ENCODE measurements around the gene HEPACAM.

Gene HEPACAM

GRCh38 chr11:124878759-124879492, 56.9 kb downstream of the HEPACAM start:
- TF ChIP-seq GATA1 (IDR thresholded peaks at IDR 0.05; ENCODE audit: low read depth, low read length): no peak
- no peak for TF ChIP-seq POLR2A (IDR thresholded peaks at IDR 0.05; ENCODE audit: low read length)
- DNase-seq: no peak

- TF ChIP-seq GATA1 (IDR thresholded peaks at IDR 0.05; ENCODE audit: low read depth, low read length): no peak
- no peak for TF ChIP-seq POLR2A (IDR thresholded peaks at IDR 0.05; ENCODE audit: low read length)
Observed at GRCh38 chr11:124877910-124878758, 57.7 kb downstream of the HEPACAM start.

GRCh38 chr11:124877631-124877909, 58.3 kb downstream of the HEPACAM start:
- no peak for TF ChIP-seq GATA1 (IDR thresholded peaks at IDR 0.05; ENCODE audit: low read depth, low read length)
- no peak for TF ChIP-seq POLR2A (IDR thresholded peaks at IDR 0.05; ENCODE audit: low read length)
- DNase-seq: no peak

More at GRCh38 chr11:124877910-124878758, 57.7 kb downstream of the HEPACAM start:
- no peak for DNase-seq

GRCh38 chr11:124876818-124877630, 58.8 kb downstream of the HEPACAM start:
- DNase-seq: no peak
- no peak for TF ChIP-seq POLR2A (IDR thresholded peaks at IDR 0.05; ENCODE audit: low read length)
- TF ChIP-seq GATA1 (IDR thresholded peaks at IDR 0.05; ENCODE audit: low read depth, low read length): no peak

- TF ChIP-seq GATA1 (IDR thresholded peaks at IDR 0.05; ENCODE audit: low read depth, low read length) (no peak), POLR2A (IDR thresholded peaks at IDR 0.05; ENCODE audit: low read length) (no peak)
- peak; percentile 82 to 85 for DNase-seq
Observed at GRCh38 chr11:124875943-124876817, 59.7 kb downstream of the HEPACAM start.

- no peak for DNase-seq
- TF ChIP-seq GATA1 (IDR thresholded peaks at IDR 0.05; ENCODE audit: low read depth, low read length) (no peak), POLR2A (IDR thresholded peaks at IDR 0.05; ENCODE audit: low read length) (no peak)
Observed at GRCh38 chr11:124875401-124875800, 60.4 kb downstream of the HEPACAM start.

- TF ChIP-seq POLR2A (IDR thresholded peaks at IDR 0.05; ENCODE audit: low read length) (no peak), GATA1 (IDR thresholded peaks at IDR 0.05; ENCODE audit: low read depth, low read length) (no peak)
- DNase-seq: no peak
Observed at GRCh38 chr11:124874571-124875255, 61.1 kb downstream of the HEPACAM start.

GRCh38 chr11:124873951-124874350, 61.9 kb downstream of the HEPACAM start:
- DNase-seq: no peak
- no peak for TF ChIP-seq GATA1 (IDR thresholded peaks at IDR 0.05; ENCODE audit: low read depth, low read length)
- no peak for TF ChIP-seq POLR2A (IDR thresholded peaks at IDR 0.05; ENCODE audit: low read length)

GRCh38 chr11:124872741-124873140, 63.1 kb downstream of the HEPACAM start:
- no peak for TF ChIP-seq GATA1 (IDR thresholded peaks at IDR 0.05; ENCODE audit: low read depth, low read length)
- TF ChIP-seq POLR2A (IDR thresholded peaks at IDR 0.05; ENCODE audit: low read length): no peak
- DNase-seq: no peak

- DNase-seq: no peak
- no peak for TF ChIP-seq POLR2A (IDR thresholded peaks at IDR 0.05; ENCODE audit: low read length)
- TF ChIP-seq GATA1 (IDR thresholded peaks at IDR 0.05; ENCODE audit: low read depth, low read length): no peak
Observed at GRCh38 chr11:124872280-124872679, 63.6 kb downstream of the HEPACAM start.

- no peak for DNase-seq
- no peak for TF ChIP-seq POLR2A (IDR thresholded peaks at IDR 0.05; ENCODE audit: low read length)
- no peak for TF ChIP-seq GATA1 (IDR thresholded peaks at IDR 0.05; ENCODE audit: low read depth, low read length)
Observed at GRCh38 chr11:124870430-124870829, 65.4 kb downstream of the HEPACAM start.

GRCh38 chr11:124869856-124870387, 65.9 kb downstream of the HEPACAM start:
- no peak for DNase-seq
- TF ChIP-seq GATA1 (IDR thresholded peaks at IDR 0.05; ENCODE audit: low read depth, low read length): no peak
- TF ChIP-seq POLR2A (IDR thresholded peaks at IDR 0.05; ENCODE audit: low read length): no peak
